Right lobe of liver (tissue), 4 donors: ENCODE measurements around the gene TMEM123.

Source experiments
- POLR2A ChIP-seq: fragments of 450-650 bp; IDR thresholded peaks from one replicate; pipeline ENCODE4 v1.6.1; 2017; ENCODE audit warnings: antibody characterized with exemption, mild to moderate bottlenecking
- TF ChIP-seq, protein P1 (sequence below), 4 donors: fragments of 200-600 bp in 3 of 4; fragments of 450-650 bp in 1 of 4; IDR thresholded peaks; one replicate each; pipeline versions ENCODE4 v1.5.1 to v1.8.0; 2016 to 2022; ENCODE audit warnings: antibody characterized with exemption in 4 of 4, mild to moderate bottlenecking in 2 of 4
- donor health status: DM: no; HTN: no; CAD: no.
- donor health status: DM: no; HTN: no; CAD: no.
- donor health status: DM: no; HTN: yes; CAD: no.

DNA sequence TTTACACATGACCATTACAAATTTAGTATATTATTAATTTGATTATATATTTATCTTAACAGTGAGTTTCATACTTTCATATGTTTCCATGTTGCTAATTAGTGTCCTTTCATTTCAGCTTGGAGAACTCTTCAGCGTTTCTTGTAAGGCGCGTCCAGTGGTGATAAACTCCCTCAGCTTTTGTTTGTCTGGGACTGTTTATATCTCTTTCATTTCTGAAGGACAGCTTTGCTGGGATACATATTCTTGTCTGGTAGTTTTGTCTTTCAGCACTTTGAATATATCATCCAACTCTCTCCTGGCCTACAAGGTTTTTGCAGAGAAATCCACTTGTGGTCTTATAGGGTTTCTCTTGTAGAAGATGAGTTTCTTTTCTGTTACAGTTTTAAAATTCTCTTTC lies 93.2 kb downstream of the TMEM123 start:
- TF ChIP-seq, protein P1, sequence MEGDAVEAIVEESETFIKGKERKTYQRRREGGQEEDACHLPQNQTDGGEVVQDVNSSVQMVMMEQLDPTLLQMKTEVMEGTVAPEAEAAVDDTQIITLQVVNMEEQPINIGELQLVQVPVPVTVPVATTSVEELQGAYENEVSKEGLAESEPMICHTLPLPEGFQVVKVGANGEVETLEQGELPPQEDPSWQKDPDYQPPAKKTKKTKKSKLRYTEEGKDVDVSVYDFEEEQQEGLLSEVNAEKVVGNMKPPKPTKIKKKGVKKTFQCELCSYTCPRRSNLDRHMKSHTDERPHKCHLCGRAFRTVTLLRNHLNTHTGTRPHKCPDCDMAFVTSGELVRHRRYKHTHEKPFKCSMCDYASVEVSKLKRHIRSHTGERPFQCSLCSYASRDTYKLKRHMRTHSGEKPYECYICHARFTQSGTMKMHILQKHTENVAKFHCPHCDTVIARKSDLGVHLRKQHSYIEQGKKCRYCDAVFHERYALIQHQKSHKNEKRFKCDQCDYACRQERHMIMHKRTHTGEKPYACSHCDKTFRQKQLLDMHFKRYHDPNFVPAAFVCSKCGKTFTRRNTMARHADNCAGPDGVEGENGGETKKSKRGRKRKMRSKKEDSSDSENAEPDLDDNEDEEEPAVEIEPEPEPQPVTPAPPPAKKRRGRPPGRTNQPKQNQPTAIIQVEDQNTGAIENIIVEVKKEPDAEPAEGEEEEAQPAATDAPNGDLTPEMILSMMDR (IDR thresholded peaks at IDR 0.05), result no peak
- no peak for TF ChIP-seq POLR2A
